Endothelial cell (in vitro differentiated cells): ENCODE results near the gene VMO1. TPM values are rescaled to one million over a fixed set of nuclear protein-coding genes. Genes with fewer than 3 reads are reported as not detected.

Experiments
- DNase-seq: peaks from one replicate; pipeline ENCODE4 v3.0.0; 2021; ENCODE audit warnings: low spot score
- H3K27ac Mint-ChIP-seq: one replicate; pipeline ENCODE4 v1.8.0; 2021; ENCODE audit warnings: mixed read lengths, inconsistent platforms; ENCODE audit not compliant: unreplicated experiment
- H3K27me3 Mint-ChIP-seq: one replicate; pipeline ENCODE4 v1.8.0; 2021; ENCODE audit warnings: mild to moderate bottlenecking, moderate library complexity, mixed read lengths, inconsistent platforms; ENCODE audit not compliant: unreplicated experiment
- H3K36me3 Mint-ChIP-seq: one replicate; pipeline ENCODE4 v1.8.0; 2021; ENCODE audit warnings: mild to moderate bottlenecking, low read depth, mixed read lengths, inconsistent platforms; ENCODE audit not compliant: unreplicated experiment
- H3K4me1 Mint-ChIP-seq: one replicate; pipeline ENCODE4 v1.8.0; 2021; ENCODE audit warnings: mild to moderate bottlenecking, mixed read lengths, inconsistent platforms; ENCODE audit not compliant: unreplicated experiment
- H3K4me3 Mint-ChIP-seq: one replicate; pipeline ENCODE4 v1.8.0; 2021; ENCODE audit warnings: mild to moderate bottlenecking, mixed read lengths, inconsistent platforms; ENCODE audit not compliant: unreplicated experiment
- H3K9me3 Mint-ChIP-seq: one replicate; pipeline ENCODE4 v1.8.0; 2021; ENCODE audit warnings: mixed read lengths, inconsistent platforms; ENCODE audit not compliant: unreplicated experiment
- CTCF ChIP-seq: fragments of 200-600 bp; sonication (generic); IDR thresholded peaks from one replicate; pipeline ENCODE4 v1.5.0; 2021; ENCODE audit warnings: antibody characterized with exemption; ENCODE audit not compliant: unreplicated experiment
- total RNA-seq: library from RNA; stranded (reverse); fragmentation: NEBNext Ultra II Directional; extraction: Animal tissue kit (Norgen Biotek cat#: 25700); gene quantifications from one replicate; pipeline ENCODE4 v1.2.1, GENCODE V29; 2021; ENCODE audit not compliant: unreplicated experiment

Gene VMO1
- total RNA-seq, 1 donor from 2014 or later: 2.9 TPM

- Mint-ChIP-seq H3K27me3 (no peaks in the 10 kb centered on the region), H3K9me3 (no peaks in the 10 kb centered on the region), H3K27ac (no peak overlapping the region), H3K4me1 (no peaks in the 10 kb centered on the region), H3K36me3 (no peaks in the 10 kb centered on the region), H3K4me3 (no peak overlapping the region)
- no peak for DNase-seq
- TF ChIP-seq CTCF: no peak
These were observed 41.2 kb upstream of the VMO1 start for GRCh38 chr17:4827399-4827798.

- no peak for TF ChIP-seq CTCF
- H3K27ac Mint-ChIP-seq: no peak overlapping the region
- no peak for DNase-seq
- no peaks in the 10 kb centered on the region for H3K4me1 Mint-ChIP-seq
- H3K9me3 Mint-ChIP-seq: no peaks in the 10 kb centered on the region
- H3K36me3 Mint-ChIP-seq: peaks cover 9% of the 10 kb centered on the region
- H3K27me3 Mint-ChIP-seq: peaks cover 1% of the 10 kb centered on the region
- no peak overlapping the region for H3K4me3 Mint-ChIP-seq
These were observed 37.4 kb upstream of the VMO1 start for GRCh38 chr17:4823373-4824089.

GRCh38 chr17:4822835-4823234 lies 36.7 kb upstream of the VMO1 start:
- Mint-ChIP-seq H3K36me3 (peaks cover 14% of the 10 kb centered on the region), H3K9me3 (no peaks in the 10 kb centered on the region), H3K27ac (no peak overlapping the region), H3K4me1 (no peaks in the 10 kb centered on the region), H3K4me3 (no peak overlapping the region), H3K27me3 (peaks cover 4% of the 10 kb centered on the region)
- no peak for DNase-seq
- no peak for TF ChIP-seq CTCF

- H3K27me3 Mint-ChIP-seq: peaks cover 4% of the 10 kb centered on the region
- H3K36me3 Mint-ChIP-seq: peaks cover 27% of the 10 kb centered on the region
- DNase-seq: no peak
- H3K4me1 Mint-ChIP-seq: no peaks in the 10 kb centered on the region
- no peaks in the 10 kb centered on the region for H3K9me3 Mint-ChIP-seq
- no peak for TF ChIP-seq CTCF
- H3K27ac Mint-ChIP-seq: no peak overlapping the region
- H3K4me3 Mint-ChIP-seq: no peak overlapping the region
These were observed 32.1 kb upstream of the VMO1 start for GRCh38 chr17:4818276-4818675.

GRCh38 chr17:4816826-4817225 lies 30.7 kb upstream of the VMO1 start:
- Mint-ChIP-seq H3K36me3 (peaks cover 27% of the 10 kb centered on the region), H3K27ac (no peak overlapping the region), H3K9me3 (no peaks in the 10 kb centered on the region), H3K27me3 (peaks cover 4% of the 10 kb centered on the region), H3K4me3 (no peak overlapping the region), H3K4me1 (no peaks in the 10 kb centered on the region)
- no peak for DNase-seq
- no peak for TF ChIP-seq CTCF
